ENCODE measurements around the gene OFD1.
"Not testable (repeated sequence)": the region's sequence is repeated elsewhere in the genome, so short reads cannot be mapped to it uniquely, and the experiment has no call there.

The OFD1 gene

GRCh38 chrX:13726583-13726982, 8.0 kb upstream of the OFD1 start:
- WGBS, 2 experiments = 71 to 78% methylated on average over 1 to 2 of the region's 2 CpGs
- H3K36me3 ChIP-seq (ENCODE audit: control insufficient read depth, insufficient read depth, low read length); H3K27ac ChIP-seq (ENCODE audit: insufficient read depth, low read depth, low read length, poor library complexity, severe bottlenecking); H3K9me3 ChIP-seq (ENCODE audit: control insufficient read depth, low read length); H3K4me3 ChIP-seq (ENCODE audit: insufficient read depth, low read depth, low read length); H3K27me3 ChIP-seq (ENCODE audit: control insufficient read depth, insufficient read depth, low read length, poor library complexity, severe bottlenecking); H3K4me1 ChIP-seq (ENCODE audit: control insufficient read depth, insufficient read depth, low read length): not testable (repeated sequence)

DNA sequence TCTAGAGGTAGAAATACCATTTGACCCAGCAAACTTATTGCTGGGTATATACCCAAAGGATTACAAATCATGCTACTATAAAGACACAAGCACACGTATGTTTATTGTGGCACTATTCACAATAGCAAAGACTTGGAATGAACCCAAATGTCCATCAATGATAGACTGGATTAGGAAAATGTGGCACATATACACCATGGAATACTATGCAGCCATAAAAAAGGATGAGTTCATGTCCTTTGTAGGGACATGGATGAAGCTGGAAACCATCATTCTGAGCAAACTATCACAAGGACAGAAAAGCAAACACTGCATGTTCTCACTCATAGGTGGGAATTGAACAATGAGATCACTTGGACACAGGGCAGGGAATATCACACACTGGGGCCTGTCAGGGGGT, 4.0 kb upstream of the OFD1 start:
- H3K4me3 ChIP-seq (ENCODE audit: insufficient read depth, low read depth, low read length); H3K36me3 ChIP-seq (ENCODE audit: control insufficient read depth, insufficient read depth, low read length); H3K27me3 ChIP-seq (ENCODE audit: control insufficient read depth, insufficient read depth, low read length, poor library complexity, severe bottlenecking); H3K9me3 ChIP-seq (ENCODE audit: control insufficient read depth, low read length); H3K27ac ChIP-seq (ENCODE audit: insufficient read depth, low read depth, low read length, poor library complexity, severe bottlenecking); H3K4me1 ChIP-seq (ENCODE audit: control insufficient read depth, insufficient read depth, low read length): not testable (repeated sequence)
- WGBS, 2 experiments = 88 to 100% methylated on average over 1 of the region's 1 CpG

- H3K27ac ChIP-seq (ENCODE audit: insufficient read depth, low read depth, low read length, poor library complexity, severe bottlenecking) = no peak overlapping the region
- H3K4me1 ChIP-seq (ENCODE audit: control insufficient read depth, insufficient read depth, low read length) = no peaks in the 10 kb centered on the region
- H3K4me3 ChIP-seq (ENCODE audit: insufficient read depth, low read depth, low read length) = no peak overlapping the region
- no peaks in the 10 kb centered on the region for H3K9me3 ChIP-seq (ENCODE audit: control insufficient read depth, low read length)
- no peaks in the 10 kb centered on the region for H3K27me3 ChIP-seq (ENCODE audit: control insufficient read depth, insufficient read depth, low read length, poor library complexity, severe bottlenecking)
- H3K36me3 ChIP-seq (ENCODE audit: control insufficient read depth, insufficient read depth, low read length) = no peaks in the 10 kb centered on the region
- WGBS, 2 experiments = 92 to 96% methylated on average over 7 of the region's 7 CpGs
Observed at GRCh38 chrX:13732246-13733067, 2.1 kb upstream of the OFD1 start.

- Histone ChIP-seq H3K4me1 (ENCODE audit: control insufficient read depth, insufficient read depth, low read length) (no peaks in the 10 kb centered on the region), H3K4me3 (ENCODE audit: insufficient read depth, low read depth, low read length) (peak overlapping the region; percentile 62), H3K27ac (ENCODE audit: insufficient read depth, low read depth, low read length, poor library complexity, severe bottlenecking) (no peak overlapping the region), H3K27me3 (ENCODE audit: control insufficient read depth, insufficient read depth, low read length, poor library complexity, severe bottlenecking) (no peaks in the 10 kb centered on the region), H3K36me3 (ENCODE audit: control insufficient read depth, insufficient read depth, low read length) (no peaks in the 10 kb centered on the region), H3K9me3 (ENCODE audit: control insufficient read depth, low read length) (no peaks in the 10 kb centered on the region)
- 62 to 68% methylated on average over 4 of the region's 4 CpGs for WGBS, 2 experiments
Observed at GRCh38 chrX:13733506-13733905, 1.0 kb upstream of the OFD1 start.

DNA sequence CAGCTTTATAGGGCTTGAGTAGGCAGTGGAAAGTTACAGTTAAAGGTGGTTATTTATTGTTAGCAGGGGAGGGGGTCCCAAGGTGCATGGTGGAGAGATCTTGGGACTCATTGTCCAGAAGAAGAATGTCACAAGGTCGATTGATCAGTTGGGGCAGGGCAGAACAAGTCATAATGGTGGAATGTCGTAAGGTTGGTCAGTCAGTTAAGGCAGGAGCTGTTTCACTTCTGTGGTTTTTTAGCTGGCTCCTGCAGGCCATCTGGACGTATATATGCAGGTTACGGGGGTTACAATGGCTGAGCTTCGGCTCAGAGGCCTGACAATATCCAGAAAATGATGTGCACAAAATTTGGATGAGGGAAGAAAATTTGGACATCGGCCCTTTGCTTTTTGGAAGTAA, 7.1 kb downstream of the OFD1 start:
- Histone ChIP-seq H3K9me3 (ENCODE audit: control insufficient read depth, low read length) (no peaks in the 10 kb centered on the region), H3K4me1 (ENCODE audit: control insufficient read depth, insufficient read depth, low read length) (no peaks in the 10 kb centered on the region), H3K27me3 (ENCODE audit: control insufficient read depth, insufficient read depth, low read length, poor library complexity, severe bottlenecking) (no peaks in the 10 kb centered on the region), H3K36me3 (ENCODE audit: control insufficient read depth, insufficient read depth, low read length) (no peaks in the 10 kb centered on the region), H3K27ac (ENCODE audit: insufficient read depth, low read depth, low read length, poor library complexity, severe bottlenecking) (no peak overlapping the region), H3K4me3 (ENCODE audit: insufficient read depth, low read depth, low read length) (no peak overlapping the region)
- WGBS, 2 experiments = 92 to 96% methylated on average over 5 to 6 of the region's 6 CpGs

DNA sequence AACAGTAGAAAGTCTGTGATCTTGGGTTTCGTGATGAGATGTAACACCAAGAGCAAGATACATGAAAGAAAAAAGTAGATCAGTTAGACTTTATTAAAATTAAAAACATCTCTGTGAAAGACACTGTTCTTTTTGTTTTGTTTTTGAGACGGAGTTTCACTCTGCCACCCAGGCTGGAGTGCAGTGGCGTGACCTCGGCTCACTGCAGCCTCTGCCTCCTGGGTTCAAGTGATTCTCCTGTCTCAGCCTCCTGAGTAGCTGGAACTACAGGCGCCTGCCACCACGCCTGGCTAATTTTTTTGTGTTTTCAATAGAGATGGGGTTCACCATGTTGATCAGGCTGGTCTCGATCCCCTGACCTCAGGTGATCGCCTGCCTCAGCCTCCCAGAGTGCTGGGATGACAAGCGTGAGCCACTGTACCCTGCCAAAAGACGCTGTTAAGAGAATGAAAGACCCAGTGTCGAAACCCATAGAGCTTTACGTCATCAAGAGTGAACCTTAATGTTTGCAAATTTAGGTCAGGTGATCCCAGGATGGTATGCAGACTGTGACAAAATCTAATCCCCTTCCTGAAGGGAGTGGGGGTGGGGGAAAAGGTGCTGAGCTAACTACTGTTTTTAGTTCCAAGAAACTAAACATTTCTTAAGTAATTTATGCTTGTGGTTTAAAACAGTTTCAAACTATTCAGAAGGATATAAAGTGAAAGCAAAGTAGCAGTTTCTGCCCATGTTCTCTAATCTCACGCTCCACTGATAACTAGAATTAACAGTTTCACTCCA, 8.0 kb downstream of the OFD1 start:
- WGBS, 2 experiments = 87 to 94% methylated on average over 11 to 13 of the region's 13 CpGs
- Histone ChIP-seq H3K36me3 (ENCODE audit: control insufficient read depth, insufficient read depth, low read length) (no peaks in the 10 kb centered on the region), H3K27me3 (ENCODE audit: control insufficient read depth, insufficient read depth, low read length, poor library complexity, severe bottlenecking) (no peaks in the 10 kb centered on the region), H3K9me3 (ENCODE audit: control insufficient read depth, low read length) (no peaks in the 10 kb centered on the region), H3K4me1 (ENCODE audit: control insufficient read depth, insufficient read depth, low read length) (no peaks in the 10 kb centered on the region), H3K4me3 (ENCODE audit: insufficient read depth, low read depth, low read length) (no peak overlapping the region), H3K27ac (ENCODE audit: insufficient read depth, low read depth, low read length, poor library complexity, severe bottlenecking) (no peak overlapping the region)

- H3K27ac ChIP-seq (ENCODE audit: insufficient read depth, low read depth, low read length, poor library complexity, severe bottlenecking) = no peak overlapping the region
- no peaks in the 10 kb centered on the region for H3K4me1 ChIP-seq (ENCODE audit: control insufficient read depth, insufficient read depth, low read length)
- H3K36me3 ChIP-seq (ENCODE audit: control insufficient read depth, insufficient read depth, low read length) = no peaks in the 10 kb centered on the region
- WGBS, 2 experiments = 71% methylated on average over 2 of the region's 2 CpGs; no CpG with 5 or more reads in 1 of the 2 experiments
- no peaks in the 10 kb centered on the region for H3K27me3 ChIP-seq (ENCODE audit: control insufficient read depth, insufficient read depth, low read length, poor library complexity, severe bottlenecking)
- no peaks in the 10 kb centered on the region for H3K9me3 ChIP-seq (ENCODE audit: control insufficient read depth, low read length)
- H3K4me3 ChIP-seq (ENCODE audit: insufficient read depth, low read depth, low read length) = no peak overlapping the region
Observed at GRCh38 chrX:13747836-13748235, 13.3 kb downstream of the OFD1 start.

DNA sequence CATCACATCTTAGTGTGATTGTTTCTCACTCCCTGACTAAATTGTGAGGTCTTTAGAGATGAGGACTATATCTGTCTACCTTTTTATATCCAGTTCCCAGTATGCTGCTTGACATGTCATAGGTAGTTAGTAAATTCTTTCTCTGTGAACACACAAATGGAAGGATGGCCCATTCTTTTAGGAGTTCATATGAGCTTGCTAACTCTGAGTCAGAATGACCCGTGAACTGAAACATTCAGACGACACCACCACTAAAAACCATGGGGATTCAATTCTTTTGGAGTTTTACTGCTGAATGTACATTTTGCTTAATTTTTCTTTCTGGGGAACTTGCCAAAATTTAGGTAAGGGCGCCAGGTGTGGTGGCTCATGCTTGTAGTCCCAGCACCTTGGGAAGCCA, 13.9 kb downstream of the OFD1 start:
- WGBS, 2 experiments = 90 to 100% methylated on average over 3 of the region's 3 CpGs
- no peaks in the 10 kb centered on the region for H3K9me3 ChIP-seq (ENCODE audit: control insufficient read depth, low read length)
- H3K27me3 ChIP-seq (ENCODE audit: control insufficient read depth, insufficient read depth, low read length, poor library complexity, severe bottlenecking) = no peaks in the 10 kb centered on the region
- H3K36me3 ChIP-seq (ENCODE audit: control insufficient read depth, insufficient read depth, low read length) = no peaks in the 10 kb centered on the region
- no peak overlapping the region for H3K4me3 ChIP-seq (ENCODE audit: insufficient read depth, low read depth, low read length)
- H3K27ac ChIP-seq (ENCODE audit: insufficient read depth, low read depth, low read length, poor library complexity, severe bottlenecking) = no peak overlapping the region
- no peaks in the 10 kb centered on the region for H3K4me1 ChIP-seq (ENCODE audit: control insufficient read depth, insufficient read depth, low read length)

DNA sequence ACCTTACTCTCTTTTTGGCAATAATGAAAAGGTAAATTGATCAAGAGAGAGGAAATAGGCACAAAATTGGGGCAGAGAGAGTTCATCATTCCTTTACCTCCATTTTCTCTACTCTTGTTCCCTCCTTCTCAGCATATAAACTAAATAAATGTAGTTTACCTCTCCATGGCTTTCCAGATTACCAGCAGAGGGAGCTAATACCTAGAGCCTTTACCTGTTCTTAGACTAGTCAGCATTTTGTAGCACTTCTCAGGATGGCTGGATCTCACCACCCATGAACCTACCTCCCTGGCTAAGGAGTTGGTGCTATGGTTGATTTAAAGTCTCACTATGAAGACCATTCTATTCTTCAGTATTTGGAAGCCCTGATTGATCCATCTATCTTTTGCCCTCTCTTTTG, 15.7 kb downstream of the OFD1 start:
- Histone ChIP-seq H3K27me3 (ENCODE audit: control insufficient read depth, insufficient read depth, low read length, poor library complexity, severe bottlenecking) (no peaks in the 10 kb centered on the region), H3K36me3 (ENCODE audit: control insufficient read depth, insufficient read depth, low read length) (no peaks in the 10 kb centered on the region), H3K4me1 (ENCODE audit: control insufficient read depth, insufficient read depth, low read length) (no peaks in the 10 kb centered on the region)

DNA sequence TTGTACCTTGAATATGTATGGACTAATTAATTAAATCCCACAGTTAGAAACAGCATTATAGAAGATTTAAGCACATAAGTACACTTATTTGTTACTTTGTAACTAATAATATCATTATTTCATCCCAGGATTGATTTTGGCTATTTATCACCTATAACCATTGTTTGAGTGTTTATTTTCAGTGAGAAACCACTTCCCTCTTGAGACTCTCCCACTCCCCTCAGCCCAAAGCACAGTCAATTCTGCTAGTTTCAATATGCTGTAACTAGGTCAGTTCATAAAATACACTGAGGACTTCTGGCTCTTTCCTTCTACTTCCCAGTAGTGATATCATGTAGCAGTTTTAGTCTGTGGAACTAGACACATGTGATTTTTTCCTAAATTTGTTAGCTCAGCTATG, 16.3 kb downstream of the OFD1 start:
- Histone ChIP-seq H3K27me3 (ENCODE audit: control insufficient read depth, insufficient read depth, low read length, poor library complexity, severe bottlenecking) (no peaks in the 10 kb centered on the region), H3K27ac (ENCODE audit: insufficient read depth, low read depth, low read length, poor library complexity, severe bottlenecking) (no peak overlapping the region), H3K36me3 (ENCODE audit: control insufficient read depth, insufficient read depth, low read length) (no peaks in the 10 kb centered on the region), H3K4me3 (ENCODE audit: insufficient read depth, low read depth, low read length) (no peak overlapping the region), H3K4me1 (ENCODE audit: control insufficient read depth, insufficient read depth, low read length) (no peaks in the 10 kb centered on the region), H3K9me3 (ENCODE audit: control insufficient read depth, low read length) (no peaks in the 10 kb centered on the region)

More for the DNA sequence above, 15.7 kb downstream of the OFD1 start:
- Histone ChIP-seq H3K27ac (ENCODE audit: insufficient read depth, low read depth, low read length, poor library complexity, severe bottlenecking) (no peak overlapping the region), H3K9me3 (ENCODE audit: control insufficient read depth, low read length) (no peaks in the 10 kb centered on the region), H3K4me3 (ENCODE audit: insufficient read depth, low read depth, low read length) (no peak overlapping the region)

All from ectodermal cell (in vitro differentiated cells).